Measurements from ENCODE around the gene MED8. TPM values are rescaled to one million over a fixed set of nuclear protein-coding genes. Genes with fewer than 3 reads are reported as not detected.
A peak's percentile ranks its signal among the peaks of the same experiment; 100 is the strongest.

Gene MED8
- total and polyA plus RNA-seq, 9 of the 15 experiments (the other 6 are each of a cell fraction or from before 2014, with no cell fraction given): 23.0 to 120 (median 56.4) TPM

DNA sequence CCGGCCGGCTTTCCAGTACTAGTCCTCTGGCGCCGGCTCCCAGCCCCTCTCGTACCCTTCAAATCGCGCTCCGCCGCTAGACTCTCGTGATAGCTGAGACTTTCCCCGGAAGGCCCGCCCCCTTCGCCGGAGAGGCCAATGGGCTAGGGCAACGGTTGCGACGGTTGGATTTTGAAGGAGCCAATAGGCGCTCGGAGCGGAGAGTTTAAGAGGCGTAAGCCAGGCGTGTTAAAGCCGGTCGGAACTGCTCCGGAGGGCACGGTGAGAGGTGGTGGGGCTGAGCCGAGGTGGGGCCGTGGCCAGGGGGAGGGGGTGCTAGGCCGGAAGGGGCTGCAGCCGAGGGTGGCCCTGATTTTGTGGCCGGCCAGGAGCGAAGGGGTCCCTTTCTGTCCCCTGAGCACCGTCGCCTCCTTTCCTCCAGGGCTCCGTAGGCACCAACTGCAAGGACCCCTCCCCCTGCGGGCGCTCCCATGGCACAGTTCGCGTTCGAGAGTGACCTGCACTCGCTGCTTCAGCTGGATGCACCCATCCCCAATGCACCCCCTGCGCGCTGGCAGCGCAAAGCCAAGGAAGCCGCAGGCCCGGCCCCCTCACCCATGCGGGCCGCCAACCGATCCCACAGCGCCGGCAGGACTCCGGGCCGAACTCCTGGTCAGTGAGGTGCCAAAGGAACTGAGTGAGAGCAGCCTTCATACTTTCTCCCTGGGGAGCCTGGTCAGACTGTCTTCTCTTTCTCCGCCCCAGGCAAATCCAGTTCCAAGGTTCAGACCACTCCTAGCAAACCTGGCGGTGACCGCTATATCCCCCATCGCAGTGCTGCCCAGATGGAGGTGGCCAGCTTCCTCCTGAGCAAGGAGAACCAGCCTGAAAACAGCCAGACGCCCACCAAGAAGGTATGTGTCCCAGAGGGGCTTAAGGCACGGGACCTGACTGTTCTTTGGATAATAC, 30.6 kb downstream of the MED8 start, which contains the start of gene CDC20 (continued):
- TF ChIP-seq U2AF2 (optimal IDR thresholded peaks at IDR 0.05; ENCODE audit: low read depth, low read length): no peak
- TF ChIP-seq DNMT1 (IDR thresholded peaks at IDR 0.05): no peak
- TF ChIP-seq BCL6 (CRISPR knock-in tag; IDR thresholded peaks at IDR 0.05): no peak
- TF ChIP-seq, protein P1, sequence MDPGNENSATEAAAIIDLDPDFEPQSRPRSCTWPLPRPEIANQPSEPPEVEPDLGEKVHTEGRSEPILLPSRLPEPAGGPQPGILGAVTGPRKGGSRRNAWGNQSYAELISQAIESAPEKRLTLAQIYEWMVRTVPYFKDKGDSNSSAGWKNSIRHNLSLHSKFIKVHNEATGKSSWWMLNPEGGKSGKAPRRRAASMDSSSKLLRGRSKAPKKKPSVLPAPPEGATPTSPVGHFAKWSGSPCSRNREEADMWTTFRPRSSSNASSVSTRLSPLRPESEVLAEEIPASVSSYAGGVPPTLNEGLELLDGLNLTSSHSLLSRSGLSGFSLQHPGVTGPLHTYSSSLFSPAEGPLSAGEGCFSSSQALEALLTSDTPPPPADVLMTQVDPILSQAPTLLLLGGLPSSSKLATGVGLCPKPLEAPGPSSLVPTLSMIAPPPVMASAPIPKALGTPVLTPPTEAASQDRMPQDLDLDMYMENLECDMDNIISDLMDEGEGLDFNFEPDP (CRISPR knock-in tag; IDR thresholded peaks at IDR 0.05): peak; percentile 82; the same call in 1 of the 2 replicates
- no peak for TF ChIP-seq GATA2 (CRISPR knock-in tag; IDR thresholded peaks at IDR 0.05)
- TF ChIP-seq, protein P2, sequence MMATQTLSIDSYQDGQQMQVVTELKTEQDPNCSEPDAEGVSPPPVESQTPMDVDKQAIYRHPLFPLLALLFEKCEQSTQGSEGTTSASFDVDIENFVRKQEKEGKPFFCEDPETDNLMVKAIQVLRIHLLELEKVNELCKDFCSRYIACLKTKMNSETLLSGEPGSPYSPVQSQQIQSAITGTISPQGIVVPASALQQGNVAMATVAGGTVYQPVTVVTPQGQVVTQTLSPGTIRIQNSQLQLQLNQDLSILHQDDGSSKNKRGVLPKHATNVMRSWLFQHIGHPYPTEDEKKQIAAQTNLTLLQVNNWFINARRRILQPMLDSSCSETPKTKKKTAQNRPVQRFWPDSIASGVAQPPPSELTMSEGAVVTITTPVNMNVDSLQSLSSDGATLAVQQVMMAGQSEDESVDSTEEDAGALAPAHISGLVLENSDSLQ (IDR thresholded peaks at IDR 0.05): no peak; the same call in 1 of the 2 replicates
- TF ChIP-seq ZNF165 (CRISPR knock-in tag; IDR thresholded peaks at IDR 0.05; ENCODE audit: borderline replicate concordance): no peak
- no peak for TF ChIP-seq ZNF384 (IDR thresholded peaks at IDR 0.05; ENCODE audit: low read depth, low read length)
- TF ChIP-seq ZFX (CRISPR knock-in tag; IDR thresholded peaks at IDR 0.05): peak; percentile 72
- TF ChIP-seq, protein P3, sequence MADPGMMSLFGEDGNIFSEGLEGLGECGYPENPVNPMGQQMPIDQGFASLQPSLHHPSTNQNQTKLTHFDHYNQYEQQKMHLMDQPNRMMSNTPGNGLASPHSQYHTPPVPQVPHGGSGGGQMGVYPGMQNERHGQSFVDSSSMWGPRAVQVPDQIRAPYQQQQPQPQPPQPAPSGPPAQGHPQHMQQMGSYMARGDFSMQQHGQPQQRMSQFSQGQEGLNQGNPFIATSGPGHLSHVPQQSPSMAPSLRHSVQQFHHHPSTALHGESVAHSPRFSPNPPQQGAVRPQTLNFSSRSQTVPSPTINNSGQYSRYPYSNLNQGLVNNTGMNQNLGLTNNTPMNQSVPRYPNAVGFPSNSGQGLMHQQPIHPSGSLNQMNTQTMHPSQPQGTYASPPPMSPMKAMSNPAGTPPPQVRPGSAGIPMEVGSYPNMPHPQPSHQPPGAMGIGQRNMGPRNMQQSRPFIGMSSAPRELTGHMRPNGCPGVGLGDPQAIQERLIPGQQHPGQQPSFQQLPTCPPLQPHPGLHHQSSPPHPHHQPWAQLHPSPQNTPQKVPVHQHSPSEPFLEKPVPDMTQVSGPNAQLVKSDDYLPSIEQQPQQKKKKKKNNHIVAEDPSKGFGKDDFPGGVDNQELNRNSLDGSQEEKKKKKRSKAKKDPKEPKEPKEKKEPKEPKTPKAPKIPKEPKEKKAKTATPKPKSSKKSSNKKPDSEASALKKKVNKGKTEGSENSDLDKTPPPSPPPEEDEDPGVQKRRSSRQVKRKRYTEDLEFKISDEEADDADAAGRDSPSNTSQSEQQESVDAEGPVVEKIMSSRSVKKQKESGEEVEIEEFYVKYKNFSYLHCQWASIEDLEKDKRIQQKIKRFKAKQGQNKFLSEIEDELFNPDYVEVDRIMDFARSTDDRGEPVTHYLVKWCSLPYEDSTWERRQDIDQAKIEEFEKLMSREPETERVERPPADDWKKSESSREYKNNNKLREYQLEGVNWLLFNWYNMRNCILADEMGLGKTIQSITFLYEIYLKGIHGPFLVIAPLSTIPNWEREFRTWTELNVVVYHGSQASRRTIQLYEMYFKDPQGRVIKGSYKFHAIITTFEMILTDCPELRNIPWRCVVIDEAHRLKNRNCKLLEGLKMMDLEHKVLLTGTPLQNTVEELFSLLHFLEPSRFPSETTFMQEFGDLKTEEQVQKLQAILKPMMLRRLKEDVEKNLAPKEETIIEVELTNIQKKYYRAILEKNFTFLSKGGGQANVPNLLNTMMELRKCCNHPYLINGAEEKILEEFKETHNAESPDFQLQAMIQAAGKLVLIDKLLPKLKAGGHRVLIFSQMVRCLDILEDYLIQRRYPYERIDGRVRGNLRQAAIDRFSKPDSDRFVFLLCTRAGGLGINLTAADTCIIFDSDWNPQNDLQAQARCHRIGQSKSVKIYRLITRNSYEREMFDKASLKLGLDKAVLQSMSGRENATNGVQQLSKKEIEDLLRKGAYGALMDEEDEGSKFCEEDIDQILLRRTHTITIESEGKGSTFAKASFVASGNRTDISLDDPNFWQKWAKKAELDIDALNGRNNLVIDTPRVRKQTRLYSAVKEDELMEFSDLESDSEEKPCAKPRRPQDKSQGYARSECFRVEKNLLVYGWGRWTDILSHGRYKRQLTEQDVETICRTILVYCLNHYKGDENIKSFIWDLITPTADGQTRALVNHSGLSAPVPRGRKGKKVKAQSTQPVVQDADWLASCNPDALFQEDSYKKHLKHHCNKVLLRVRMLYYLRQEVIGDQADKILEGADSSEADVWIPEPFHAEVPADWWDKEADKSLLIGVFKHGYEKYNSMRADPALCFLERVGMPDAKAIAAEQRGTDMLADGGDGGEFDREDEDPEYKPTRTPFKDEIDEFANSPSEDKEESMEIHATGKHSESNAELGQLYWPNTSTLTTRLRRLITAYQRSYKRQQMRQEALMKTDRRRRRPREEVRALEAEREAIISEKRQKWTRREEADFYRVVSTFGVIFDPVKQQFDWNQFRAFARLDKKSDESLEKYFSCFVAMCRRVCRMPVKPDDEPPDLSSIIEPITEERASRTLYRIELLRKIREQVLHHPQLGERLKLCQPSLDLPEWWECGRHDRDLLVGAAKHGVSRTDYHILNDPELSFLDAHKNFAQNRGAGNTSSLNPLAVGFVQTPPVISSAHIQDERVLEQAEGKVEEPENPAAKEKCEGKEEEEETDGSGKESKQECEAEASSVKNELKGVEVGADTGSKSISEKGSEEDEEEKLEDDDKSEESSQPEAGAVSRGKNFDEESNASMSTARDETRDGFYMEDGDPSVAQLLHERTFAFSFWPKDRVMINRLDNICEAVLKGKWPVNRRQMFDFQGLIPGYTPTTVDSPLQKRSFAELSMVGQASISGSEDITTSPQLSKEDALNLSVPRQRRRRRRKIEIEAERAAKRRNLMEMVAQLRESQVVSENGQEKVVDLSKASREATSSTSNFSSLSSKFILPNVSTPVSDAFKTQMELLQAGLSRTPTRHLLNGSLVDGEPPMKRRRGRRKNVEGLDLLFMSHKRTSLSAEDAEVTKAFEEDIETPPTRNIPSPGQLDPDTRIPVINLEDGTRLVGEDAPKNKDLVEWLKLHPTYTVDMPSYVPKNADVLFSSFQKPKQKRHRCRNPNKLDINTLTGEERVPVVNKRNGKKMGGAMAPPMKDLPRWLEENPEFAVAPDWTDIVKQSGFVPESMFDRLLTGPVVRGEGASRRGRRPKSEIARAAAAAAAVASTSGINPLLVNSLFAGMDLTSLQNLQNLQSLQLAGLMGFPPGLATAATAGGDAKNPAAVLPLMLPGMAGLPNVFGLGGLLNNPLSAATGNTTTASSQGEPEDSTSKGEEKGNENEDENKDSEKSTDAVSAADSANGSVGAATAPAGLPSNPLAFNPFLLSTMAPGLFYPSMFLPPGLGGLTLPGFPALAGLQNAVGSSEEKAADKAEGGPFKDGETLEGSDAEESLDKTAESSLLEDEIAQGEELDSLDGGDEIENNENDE (IDR thresholded peaks at IDR 0.05; ENCODE audit: low read depth, low read length): no peak
- no peak for TF ChIP-seq ZNF76 (CRISPR knock-in tag; IDR thresholded peaks at IDR 0.05; ENCODE audit: borderline replicate concordance)
- TF ChIP-seq MAZ (CRISPR knock-in tag; conservative IDR thresholded peaks at IDR 0.05 in 1 of 2, IDR thresholded peaks at IDR 0.05 in 1 of 2): peak; percentile 22 to 40; a peak in 3 of 4 replicates
- no peak for TF ChIP-seq KHSRP (IDR thresholded peaks at IDR 0.05)
- TF ChIP-seq ZFP30 (CRISPR knock-in tag; IDR thresholded peaks at IDR 0.05; ENCODE audit: borderline replicate concordance): no peak
